Osteoblast (primary cell): ENCODE results near the gene CAVIN1. TPM values are rescaled to one million over a fixed set of nuclear protein-coding genes. Genes with fewer than 3 reads are reported as not detected.
A peak's percentile ranks its signal among the peaks of the same experiment; 100 is the strongest.

Experiments used
- DNase-seq: peaks from one replicate; pipeline ENCODE4 v3.0.0; 2011; ENCODE audit warnings: low spot score, mixed read lengths; ENCODE audit not compliant: insufficient read length; ENCODE audit errors: missing footprints
- H2AFZ ChIP-seq: 2 replicates; pipeline ENCODE4 v1.6.0; 2011; ENCODE audit warnings: mild to moderate bottlenecking, low read length
- H3K27ac ChIP-seq: 2 replicates; pipeline ENCODE4 v1.5.1; 2011; ENCODE audit warnings: mild to moderate bottlenecking, low read depth, low read length, moderate library complexity
- H3K27me3 ChIP-seq: 2 replicates; pipeline ENCODE4 v1.6.0; 2012; ENCODE audit warnings: mild to moderate bottlenecking, control low read depth, inconsistent platforms, low read length, moderate library complexity; ENCODE audit not compliant: insufficient read depth
- H3K36me3 ChIP-seq: 2 replicates; pipeline ENCODE4 v1.5.1; 2011; ENCODE audit warnings: mild to moderate bottlenecking, low read length, control low read depth, moderate library complexity; ENCODE audit not compliant: insufficient read depth
- H3K4me1 ChIP-seq: 2 replicates; pipeline ENCODE4 v1.5.1; 2011; ENCODE audit warnings: mild to moderate bottlenecking, low read length, control low read depth, moderate library complexity; ENCODE audit not compliant: insufficient read depth
- H3K4me2 ChIP-seq: 2 replicates; pipeline ENCODE4 v1.6.0; 2011; ENCODE audit warnings: mild to moderate bottlenecking, low read length; ENCODE audit not compliant: insufficient read depth
- H3K4me3 ChIP-seq: fragments of 200-600 bp; sonication (generic); 3 replicates; pipeline ENCODE4 v1.5.1; 2012; ENCODE audit warnings: mild to moderate bottlenecking, low read length, inconsistent platforms; ENCODE audit not compliant: insufficient read depth
- H3K79me2 ChIP-seq: 2 replicates; pipeline ENCODE4 v1.6.0; 2012; ENCODE audit warnings: mild to moderate bottlenecking, low read length, control low read depth, inconsistent platforms; ENCODE audit not compliant: insufficient read depth
- H3K9me3 ChIP-seq: 2 replicates; pipeline ENCODE4 v1.5.1; 2011; ENCODE audit warnings: low read depth, low read length, control low read depth
- H4K20me1 ChIP-seq: 2 replicates; pipeline ENCODE4 v1.6.0; 2012; ENCODE audit warnings: mild to moderate bottlenecking, low read length, control low read depth; ENCODE audit not compliant: insufficient read depth
- CTCF ChIP-seq: IDR thresholded peaks from 2 replicates; pipeline ENCODE4 v1.5.1; 2011; ENCODE audit warnings: mild to moderate bottlenecking, low read depth, low read length, moderate library complexity; ENCODE audit errors: extremely low read depth
- total RNA-seq: library from RNA; depleted of rRNA; stranded (reverse); fragments of >200 nt; gene quantifications from 2 replicates; pipeline ENCODE4 v1.2.3, GENCODE V29; 2012

Gene CAVIN1
- total RNA-seq, 1 donor = 988 TPM

DNA sequence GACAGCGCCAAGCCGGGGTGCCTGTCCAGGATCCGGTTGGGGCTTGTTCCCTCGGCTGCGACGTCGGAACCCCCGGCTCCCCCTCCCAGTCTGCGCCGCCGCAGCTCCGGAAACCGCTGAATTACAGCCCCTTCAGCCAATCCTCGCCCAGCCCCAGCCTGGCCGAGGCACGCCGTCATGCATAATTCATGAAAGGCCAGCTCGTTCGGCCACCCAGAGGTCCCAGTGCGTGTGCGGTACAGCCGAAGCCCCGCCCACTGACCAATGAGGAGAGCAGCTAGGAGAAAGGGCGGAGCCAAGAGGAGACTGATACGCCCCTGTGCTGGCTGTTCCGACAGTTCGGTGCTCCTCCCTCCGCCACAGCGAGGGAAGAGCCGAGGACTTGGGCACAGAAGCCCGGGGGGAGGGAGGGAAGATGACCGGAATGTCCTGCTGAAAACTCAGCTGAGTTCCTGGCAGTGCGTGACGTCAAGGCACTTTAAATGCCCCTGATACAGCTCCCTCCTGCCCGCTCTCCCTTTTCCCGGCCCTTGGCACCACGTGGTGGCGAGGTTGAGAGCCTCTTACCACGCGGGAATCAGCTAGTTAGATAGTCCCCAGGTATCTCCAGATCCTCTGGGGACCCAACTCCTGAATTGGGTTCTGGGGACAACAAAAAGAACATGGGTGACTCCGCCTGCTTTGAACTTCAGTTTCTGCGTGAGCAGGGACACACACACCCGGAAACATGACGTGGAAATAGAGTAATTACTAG is 34.5 kb downstream of the CAVIN1 start, which contains the start of gene STAT3:
Gene STAT3 (minus strand): TSS at position 62 of the 754 bp plus-strand sequence. CDS start 39,926 bp downstream, outside the sequence.
- Histone ChIP-seq H3K36me3 (peaks cover 2% of the 10 kb centered on the region), H2AFZ (peak within 1 kb of the TSS; percentile 77), H3K79me2 (peaks cover 49% of the 10 kb centered on the region)

GRCh38 chr17:42387661-42388380 is 35.2 kb downstream of the CAVIN1 start:
- Histone ChIP-seq H2AFZ (no peak overlapping the region), H3K4me3 (peak overlapping the region; percentile 90), H3K36me3 (peaks cover 6% of the 10 kb centered on the region), H3K27me3 (no peaks in the 10 kb centered on the region), H3K79me2 (peaks cover 56% of the 10 kb centered on the region), H3K4me1 (peaks cover 24% of the 10 kb centered on the region), H3K27ac (peak overlapping the region; percentile 92), H3K4me2 (peak overlapping the region; percentile 97), H3K9me3 (no peaks in the 10 kb centered on the region), H4K20me1 (peaks cover 35% of the 10 kb centered on the region)
- TF ChIP-seq CTCF = no peak
- peak; percentile 47 for DNase-seq

More for the DNA sequence above, 34.5 kb downstream of the CAVIN1 start, which contains the start of gene STAT3:
- H3K4me2 ChIP-seq = peak within 1 kb of the TSS; percentile 97
- no peak for TF ChIP-seq CTCF
- peak within 1 kb of the TSS; percentile 90 for H3K4me3 ChIP-seq
- DNase-seq = peak; percentile 98
- no peaks in the 10 kb centered on the region for H3K27me3 ChIP-seq
- H3K9me3 ChIP-seq = no peaks in the 10 kb centered on the region
- peak within 1 kb of the TSS; percentile 99 for H3K27ac ChIP-seq
- H3K4me1 ChIP-seq = peaks cover 21% of the 10 kb centered on the region
- H4K20me1 ChIP-seq = peaks cover 28% of the 10 kb centered on the region

- H3K4me2 ChIP-seq = peak overlapping the region; percentile 97
- peaks cover 6% of the 10 kb centered on the region for H3K36me3 ChIP-seq
- no peaks in the 10 kb centered on the region for H3K9me3 ChIP-seq
- DNase-seq = peak; percentile 80
- peak overlapping the region; percentile 90 for H3K4me3 ChIP-seq
- peaks cover 41% of the 10 kb centered on the region for H4K20me1 ChIP-seq
- H3K27me3 ChIP-seq = no peaks in the 10 kb centered on the region
- H2AFZ ChIP-seq = no peak overlapping the region
- H3K79me2 ChIP-seq = peaks cover 64% of the 10 kb centered on the region
- TF ChIP-seq CTCF = no peak
- H3K27ac ChIP-seq = peak overlapping the region; percentile 92
- peaks cover 24% of the 10 kb centered on the region for H3K4me1 ChIP-seq
Measured at GRCh38 chr17:42386777-42387657, 36.0 kb downstream of the CAVIN1 start.
